ENCODE measurements around the gene RPUSD1.
"Not testable (repeated sequence)": the region's sequence is repeated elsewhere in the genome, so short reads cannot be mapped to it uniquely, and the experiment has no call there.

The RPUSD1 gene

DNA sequence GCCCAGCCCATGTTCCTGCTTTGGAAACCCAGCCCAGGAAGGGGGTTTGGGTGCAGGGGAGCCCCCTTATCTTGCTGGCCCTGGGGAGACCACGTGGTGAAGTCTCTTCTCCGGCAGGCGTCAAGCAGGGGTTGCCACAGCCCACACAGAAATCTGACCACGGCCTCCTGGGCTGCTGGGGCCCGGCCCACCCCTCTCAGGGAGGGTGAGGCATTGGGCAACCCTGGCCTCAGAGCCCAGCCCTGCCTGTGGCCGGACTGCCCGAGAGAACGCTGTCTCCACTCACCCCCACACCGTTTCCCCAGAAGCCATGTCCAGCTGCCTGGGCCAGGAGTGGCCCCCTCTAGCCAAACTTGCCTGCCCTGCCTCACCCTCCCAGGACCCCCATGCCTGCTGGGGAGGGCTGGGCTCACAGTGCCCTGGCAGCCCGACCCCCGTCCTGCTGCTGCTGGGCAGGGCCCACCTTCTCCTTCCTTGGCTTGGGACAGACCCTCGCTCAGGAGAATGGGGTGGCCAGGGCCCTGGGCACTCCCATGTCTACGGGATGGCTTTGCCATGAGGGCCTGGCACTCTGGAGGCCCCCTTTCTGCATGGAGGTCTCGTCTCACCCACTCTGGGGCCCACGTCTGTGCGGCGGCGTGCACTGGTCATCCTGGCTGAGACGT is 6.7 kb downstream of the RPUSD1 start:
- no peak for DNase-seq

- DNase-seq: no peak
Measured at GRCh38 chr16:780296-780695, 7.9 kb downstream of the RPUSD1 start.

DNA sequence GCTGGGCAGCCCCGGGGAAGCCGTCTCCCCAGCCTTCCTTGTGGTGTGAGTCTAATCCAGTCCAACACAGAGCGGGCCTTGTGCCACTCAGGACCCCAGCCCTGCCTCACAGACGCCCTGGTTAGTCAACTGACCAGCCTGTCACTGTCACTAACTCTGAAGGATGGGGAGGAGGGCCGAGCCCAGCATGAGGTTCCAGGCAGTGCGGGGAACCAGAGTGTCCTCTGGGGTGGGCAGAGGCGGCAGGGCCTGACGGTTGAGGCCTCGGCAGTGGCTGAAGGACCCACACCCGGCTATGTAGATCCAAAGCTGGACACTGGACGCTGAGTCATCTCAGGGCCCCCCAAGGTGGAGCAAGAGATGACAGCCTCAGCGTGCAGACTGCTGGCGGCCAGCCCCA is 8.6 kb downstream of the RPUSD1 start:
- no peak for DNase-seq

GRCh38 chr16:778909-779527 is 9.2 kb downstream of the RPUSD1 start:
- DNase-seq: no peak

DNA sequence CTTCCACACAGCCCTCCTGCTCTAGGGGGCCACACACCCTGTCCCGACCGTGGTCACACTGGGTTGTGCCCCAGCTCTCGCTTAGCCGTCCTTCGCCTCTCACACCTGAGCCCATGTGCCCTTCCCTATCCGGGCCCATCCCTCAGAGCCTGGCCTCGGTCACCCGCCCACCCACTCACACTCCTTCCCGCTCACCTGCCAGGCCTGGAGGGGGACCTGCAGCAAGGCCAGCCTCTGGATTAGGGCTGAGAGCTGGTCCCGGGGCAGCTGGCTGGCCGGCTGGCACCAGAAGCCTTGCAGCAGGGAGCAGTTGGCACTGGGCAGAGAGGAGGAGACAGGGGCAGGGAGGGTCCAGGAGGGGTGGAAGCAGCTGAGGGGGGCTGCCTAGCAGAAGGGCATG is 9.7 kb downstream of the RPUSD1 start:
- no peak for DNase-seq

- no peak for DNase-seq
Measured at GRCh38 chr16:777826-778225, 10.4 kb downstream of the RPUSD1 start.

DNA sequence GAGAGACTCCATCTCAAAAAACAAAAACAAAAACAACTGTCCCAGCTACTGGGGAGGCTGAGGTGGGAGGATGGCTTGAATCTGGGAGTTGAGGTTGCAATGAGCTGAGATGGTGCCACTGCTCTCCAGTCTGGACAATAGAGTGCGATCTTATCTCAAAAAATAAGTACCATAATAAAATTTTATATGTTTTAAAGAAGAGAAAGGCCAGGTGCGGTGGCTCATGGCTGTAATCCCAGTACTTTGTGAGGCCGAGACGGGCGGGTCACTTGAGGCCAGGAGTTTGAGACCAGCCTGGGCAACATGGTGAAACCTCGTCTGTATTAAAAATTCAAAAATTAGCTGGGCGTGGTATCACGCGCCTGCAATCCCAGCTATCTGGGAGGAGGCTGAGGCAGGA is 11.4 kb downstream of the RPUSD1 start:
- no peak for DNase-seq

GRCh38 chr16:776298-776697 is 11.9 kb downstream of the RPUSD1 start:
- not testable (repeated sequence) for DNase-seq

- DNase-seq: no peak
Measured at GRCh38 chr16:775236-775796, 12.9 kb downstream of the RPUSD1 start.

- DNase-seq: no peak
Measured at GRCh38 chr16:774086-775001, 13.8 kb downstream of the RPUSD1 start.

DNA sequence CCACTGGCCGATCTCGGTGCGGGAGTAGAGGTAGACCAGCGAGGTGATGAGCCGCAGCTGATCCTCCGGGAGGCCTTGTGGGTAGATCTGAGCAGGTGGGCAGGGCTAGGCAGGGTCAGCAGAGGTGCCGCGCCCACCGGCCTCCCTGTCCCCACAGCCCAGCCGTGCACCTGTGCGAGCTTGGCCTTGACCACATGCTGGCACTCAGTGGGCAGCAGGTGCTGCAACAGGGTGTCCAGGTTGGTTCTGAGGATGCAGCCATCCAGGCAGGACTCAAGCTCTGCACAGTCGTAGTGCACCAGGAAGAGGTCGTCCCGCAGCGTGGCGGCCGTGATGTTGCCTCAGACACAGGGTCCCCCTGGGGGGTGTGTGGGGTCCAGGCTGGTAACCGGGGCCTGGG is 15.2 kb downstream of the RPUSD1 start:
- DNase-seq: no peak

- no peak for DNase-seq
Measured at GRCh38 chr16:770411-770810, 17.8 kb downstream of the RPUSD1 start.

GRCh38 chr16:769934-770333 is 18.2 kb downstream of the RPUSD1 start:
- DNase-seq: no peak

DNA sequence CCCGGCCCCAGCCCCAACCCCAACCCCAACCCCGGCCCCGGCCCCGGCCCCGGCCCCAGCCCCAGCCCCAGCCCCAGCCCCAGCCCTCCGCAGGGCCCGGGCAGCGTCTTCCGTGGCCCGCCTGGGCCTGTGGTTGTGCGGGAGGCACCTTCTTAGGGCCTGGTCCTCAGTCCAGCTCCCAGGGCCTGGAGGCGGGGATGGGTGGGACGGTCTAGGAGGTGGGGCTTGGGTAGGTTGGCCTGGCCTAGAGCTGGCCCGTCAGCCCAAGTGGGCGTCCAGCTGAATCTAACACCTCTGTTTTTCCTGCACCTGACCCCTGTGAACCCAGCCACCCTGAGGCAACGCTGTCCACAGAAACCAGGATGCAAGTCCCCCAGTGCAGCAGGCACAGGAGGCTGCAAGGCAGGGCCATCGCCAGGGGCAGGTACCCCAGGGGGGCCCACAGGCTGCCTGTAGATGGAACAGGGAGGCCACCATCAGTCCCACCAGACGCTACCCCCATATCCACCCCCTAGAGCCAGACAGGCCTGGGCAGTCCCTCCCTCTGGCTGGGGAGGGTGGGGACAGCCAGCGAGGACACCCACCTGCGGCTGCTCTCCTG is 18.9 kb downstream of the RPUSD1 start:
- DNase-seq: no peak

DNA sequence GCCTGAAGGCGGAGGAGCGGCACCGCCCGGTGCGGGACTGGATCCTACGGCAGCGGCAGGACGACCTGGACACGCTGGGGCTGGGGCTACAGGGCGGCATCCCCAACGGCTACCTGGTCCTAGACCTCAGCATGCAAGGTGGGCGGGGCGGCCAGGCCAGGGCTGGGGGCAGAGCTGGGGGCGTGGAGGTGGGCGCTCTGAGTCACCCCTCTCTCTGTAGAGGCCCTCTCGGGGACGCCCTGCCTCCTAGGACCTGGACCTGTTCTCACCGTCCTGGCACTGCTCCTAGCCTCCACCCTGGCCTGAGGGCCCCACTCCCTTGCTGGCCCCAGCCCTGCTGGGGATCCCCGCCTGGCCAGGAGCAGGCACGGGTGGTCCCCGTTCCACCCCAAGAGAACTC is 19.8 kb downstream of the RPUSD1 start:
- no peak for DNase-seq

DNA sequence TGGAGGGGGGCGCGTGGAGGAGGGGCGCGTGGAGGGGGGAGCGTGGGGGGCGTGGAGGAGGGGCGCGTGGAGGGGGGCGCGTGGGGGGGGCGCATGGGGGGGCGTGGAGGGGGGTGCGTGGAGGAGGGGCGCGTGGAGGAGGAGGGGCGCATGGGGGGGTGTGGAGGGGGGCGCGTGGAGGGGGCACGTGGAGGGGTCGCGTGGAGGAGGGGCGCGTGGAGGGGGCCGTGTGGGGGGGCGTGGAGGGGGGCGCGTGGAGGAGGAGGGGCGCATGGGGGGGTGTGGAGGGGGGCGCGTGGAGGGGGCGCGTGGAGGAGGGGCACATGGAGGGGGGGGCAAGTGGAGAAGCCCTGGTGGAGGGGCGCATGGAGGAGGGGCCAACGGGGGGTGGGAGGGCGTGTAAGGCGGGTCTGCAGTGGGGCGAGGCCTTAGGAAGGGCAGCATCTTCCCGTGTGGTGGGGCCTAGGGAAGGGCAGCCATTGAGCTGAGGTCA is 20.4 kb downstream of the RPUSD1 start:
- no peak for DNase-seq

DNA sequence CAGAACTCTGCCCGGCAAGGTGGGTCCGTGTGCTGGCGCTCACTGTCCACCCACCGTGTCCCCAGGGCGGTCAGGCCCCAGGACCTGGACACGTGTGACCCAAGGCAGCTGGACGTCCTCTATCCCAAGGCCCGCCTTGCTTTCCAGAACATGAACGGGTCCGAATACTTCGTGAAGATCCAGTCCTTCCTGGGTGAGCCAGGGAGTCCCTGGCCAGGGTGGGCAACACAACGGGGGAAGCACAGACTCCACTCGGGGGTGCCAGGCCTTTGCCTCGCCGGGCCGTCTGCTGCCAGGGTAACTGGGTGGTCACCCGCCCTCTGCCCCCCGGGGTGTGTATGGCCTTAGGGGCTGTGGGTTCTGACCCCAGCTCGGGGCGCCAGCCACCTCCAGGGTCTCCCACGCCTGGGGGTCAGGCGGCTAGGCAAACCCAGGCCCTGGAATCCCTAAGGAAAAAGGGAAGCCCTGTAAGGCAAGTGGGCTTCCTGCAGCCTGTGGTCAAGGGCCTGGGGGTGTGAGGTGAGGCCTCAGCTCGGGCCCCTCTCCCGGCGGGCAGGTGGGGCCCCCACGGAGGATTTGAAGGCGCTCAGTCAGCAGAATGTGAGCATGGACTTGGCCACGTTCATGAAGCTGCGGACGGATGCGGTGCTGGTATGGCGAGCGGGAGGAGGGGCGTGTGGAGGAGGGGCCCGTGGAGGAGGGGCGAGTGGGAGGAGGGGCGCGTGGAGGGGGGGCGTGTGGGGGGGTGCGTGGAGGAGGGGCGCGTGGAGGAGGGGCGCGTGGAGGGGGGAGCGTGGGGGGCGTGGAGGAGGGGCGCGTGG is 21.2 kb downstream of the RPUSD1 start:
- no peak for DNase-seq

GRCh38 chr16:766008-766819 is 22.0 kb downstream of the RPUSD1 start:
- DNase-seq: no peak

DNA sequence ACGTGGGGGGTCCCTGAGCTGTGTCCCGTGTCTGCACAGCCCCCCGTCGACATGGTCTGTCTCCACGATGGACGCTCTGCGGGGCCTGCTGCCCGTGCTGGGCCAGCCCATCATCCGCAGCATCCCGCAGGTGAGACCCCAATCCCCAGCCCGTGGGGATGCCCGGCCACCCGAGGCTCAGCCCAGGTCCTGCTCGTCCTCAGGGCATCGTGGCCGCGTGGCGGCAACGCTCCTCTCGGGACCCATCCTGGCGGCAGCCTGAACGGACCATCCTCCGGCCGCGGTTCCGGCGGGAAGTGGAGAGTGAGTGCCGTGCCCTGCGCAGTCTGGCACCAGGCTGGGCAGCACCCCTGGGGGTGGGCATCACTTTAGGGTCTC is 22.7 kb downstream of the RPUSD1 start:
- DNase-seq: no peak

DNA sequence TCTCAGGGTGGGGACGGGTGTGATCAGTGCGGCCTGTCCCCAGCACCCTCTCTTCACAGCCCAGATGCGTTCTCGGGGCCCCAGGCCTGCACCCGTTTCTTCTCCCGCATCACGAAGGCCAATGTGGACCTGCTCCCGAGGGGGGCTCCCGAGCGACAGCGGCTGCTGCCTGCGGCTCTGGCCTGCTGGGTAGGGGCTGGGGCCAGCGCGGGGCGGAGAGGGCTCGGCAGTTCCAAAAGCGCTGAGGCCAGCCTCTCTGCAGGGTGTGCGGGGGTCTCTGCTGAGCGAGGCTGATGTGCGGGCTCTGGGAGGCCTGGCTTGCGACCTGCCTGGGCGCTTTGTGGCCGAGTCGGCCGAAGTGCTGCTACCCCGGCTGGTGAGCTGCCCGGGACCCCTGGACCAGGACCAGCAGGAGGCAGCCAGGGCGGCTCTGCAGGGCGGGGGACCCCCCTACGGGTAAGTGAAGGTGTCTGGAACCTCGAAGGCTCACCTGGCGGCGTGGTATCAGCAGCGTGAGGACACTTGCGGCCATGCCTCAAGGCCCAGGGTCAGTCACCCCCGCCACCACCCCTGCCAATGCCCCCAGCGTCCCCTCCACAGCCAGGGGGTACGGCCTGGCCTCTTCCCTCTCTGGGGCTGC is 23.2 kb downstream of the RPUSD1 start:
- no peak for DNase-seq

All from activated CD4-positive, alpha-beta T cell treated with anti-CD3 and anti-CD28 coated beads, Interleukin-2, amount 50 U/mL, for 48 hours (primary cell).